B cell (primary cell): Measurements from ENCODE around the gene CTXN3. TPM values are rescaled to one million over a fixed set of nuclear protein-coding genes. Genes with fewer than 3 reads are reported as not detected.

ENCODE experiments used
- ATAC-seq: fragments of 200-7000 bp; cut with Tn5 transposase; one replicate; pipeline ENCODE4 v1.10.0; 2021; ENCODE audit warnings: low read depth, mild to moderate bottlenecking, moderate number of reproducible peaks, moderate library complexity
- CTCF ChIA-PET: fragments of 350-600 bp; sonication (Branson Sonifier 250); formaldehyde crosslinking; loops from one replicate; lab custom pipeline; 2021; ENCODE audit warnings: antibody characterized with exemption, inconsistent platforms; lab: Charles Lee
- POLR2A ChIA-PET: fragments of 350-600 bp; sonication (Branson Sonifier 250); formaldehyde crosslinking; loops from one replicate; lab custom pipeline; 2021; ENCODE audit warnings: antibody characterized with exemption; lab: Charles Lee
- DNase-seq: peaks from one replicate; pipeline ENCODE4 v3.0.0; 2013
- H2AFZ ChIP-seq: 2 replicates; pipeline ENCODE4 v1.6.1; 2012; ENCODE audit warnings: mild to moderate bottlenecking, low read depth, low read length; ENCODE audit not compliant: insufficient read depth, poor library complexity, severe bottlenecking
- H3K27ac ChIP-seq, 2 donors: 1 replicate in 1 of 2; 2 replicates in 1 of 2; pipeline ENCODE4 v1.5.1; 2012 to 2013; ENCODE audit warnings: low read length in 2 of 2, mild to moderate bottlenecking in 2 of 2, moderate library complexity in 1 of 2
- H3K27me3 ChIP-seq, 4 experiments: fragments of 200-600 bp in 1 of 4; sonication (generic) in 1 of 4; replicated peaks in 1 of 4; 1 replicate in 2 of 4; 2 replicates in 2 of 4; pipeline versions ENCODE4 v1.6.1 to v1.7.0; 2013 to 2016; ENCODE audit warnings: low read length in 3 of 4, mild to moderate bottlenecking in 2 of 4, mixed read lengths in 1 of 4, moderate library complexity in 1 of 4; ENCODE audit not compliant: insufficient read depth in 4 of 4, control insufficient read depth in 3 of 4; ENCODE audit errors: control extremely low read depth in 1 of 4
- H3K36me3 ChIP-seq, 2 experiments: replicated peaks in 1 of 2; 1 replicate in 1 of 2; 2 replicates in 1 of 2; pipeline versions ENCODE4 v1.6.1 to v1.7.1; 2013; ENCODE audit warnings: low read length in 1 of 2; ENCODE audit not compliant: insufficient read depth in 2 of 2, control insufficient read depth in 1 of 2; ENCODE audit errors: control extremely low read depth in 1 of 2, extremely low read depth in 1 of 2
- H3K4me1 ChIP-seq, 2 donors: fragments of 200-600 bp in 1 of 2; sonication (generic) in 1 of 2; 1 replicate in 1 of 2; 2 replicates in 1 of 2; pipeline versions ENCODE4 v1.5.1 to v1.6.1; 2013 to 2017; ENCODE audit warnings: low read length in 2 of 2; ENCODE audit not compliant: control insufficient read depth in 2 of 2, insufficient read depth in 2 of 2
- H3K4me2 ChIP-seq: replicated peaks from 2 replicates; pipeline ENCODE3; 2012; ENCODE audit warnings: mild to moderate bottlenecking, low read depth, low read length; ENCODE audit not compliant: poor library complexity, severe bottlenecking
- H3K4me3 ChIP-seq, 5 experiments: fragments of 200-600 bp in 1 of 5; sonication (generic) in 1 of 5; 1 replicate in 3 of 5; 2 replicates in 2 of 5; pipeline versions ENCODE4 v1.5.1 to v1.7.0; 2011 to 2016; ENCODE audit warnings: low read length in 4 of 5, mild to moderate bottlenecking in 4 of 5, low read depth in 2 of 5, control low read depth in 1 of 5, moderate library complexity in 1 of 5; ENCODE audit not compliant: insufficient read depth in 1 of 5; ENCODE audit errors: control extremely low read depth in 1 of 5, extremely low read depth in 1 of 5
- H3K79me2 ChIP-seq: fragments of 200-600 bp; sonication (generic); one replicate; pipeline ENCODE4 v1.6.0; 2016; ENCODE audit warnings: low read length; ENCODE audit not compliant: control insufficient read depth, insufficient read depth
- H3K9ac ChIP-seq: fragments of 200-600 bp; sonication (generic); 2 replicates; pipeline ENCODE4 v1.6.1; 2017; ENCODE audit warnings: mild to moderate bottlenecking, low read length, moderate library complexity
- H3K9me3 ChIP-seq, 3 donors: one replicate each; pipeline versions ENCODE4 v1.6.1 to v1.7.1; 2013; ENCODE audit warnings: low read length in 2 of 3; ENCODE audit not compliant: control insufficient read depth in 2 of 3, insufficient read depth in 1 of 3; ENCODE audit errors: control extremely low read depth in 1 of 3
- H4K20me1 ChIP-seq: 2 replicates; pipeline ENCODE4 v1.6.0; 2012; ENCODE audit warnings: mild to moderate bottlenecking, low read length; ENCODE audit not compliant: insufficient read depth, control insufficient read depth, poor library complexity, severe bottlenecking
- H3K27ac Mint-ChIP-seq: one replicate; pipeline ENCODE4 v1.8.0; 2021; ENCODE audit warnings: mixed read lengths
- H3K27me3 Mint-ChIP-seq: one replicate; pipeline ENCODE4 v1.8.0; 2021; ENCODE audit warnings: mixed read lengths
- H3K4me1 Mint-ChIP-seq: one replicate; pipeline ENCODE4 v1.8.0; 2021; ENCODE audit warnings: mixed read lengths
- H3K4me3 Mint-ChIP-seq: one replicate; pipeline ENCODE4 v1.8.0; 2021; ENCODE audit warnings: mixed read lengths
- H3K9me3 Mint-ChIP-seq: one replicate; pipeline ENCODE4 v1.8.0; 2022; ENCODE audit warnings: mixed read lengths; ENCODE audit not compliant: insufficient read depth
- EZH2 ChIP-seq: IDR thresholded peaks from 2 replicates; pipeline ENCODE4 v1.6.1; 2012; ENCODE audit warnings: borderline replicate concordance, low read depth, mild to moderate bottlenecking, moderate library complexity, low read length; ENCODE audit not compliant: insufficient read depth, poor library complexity, severe bottlenecking
- WGBS: methylation state at CpG from one replicate; pipeline ENCODE4 v1.1.5; 2013; ENCODE audit warnings: missing lambda C conversion rate; ENCODE audit not compliant: insufficient coverage; 5-methylcytosine and 5-hydroxymethylcytosine counted together
- intact Hi-C: fragments of 100-400 bp; cut with micrococcal nuclease; formaldehyde crosslinking; loops from one replicate; pipeline ENCODE4 v1.10.0; 2022
- polyA plus RNA-seq: library from polyadenylated mRNA; depleted of rRNA; stranded (reverse); fragments of >200 nt; gene quantifications from 2 replicates; pipeline ENCODE4 v1.2.3, GENCODE V29; 2012
- total RNA-seq, 2 donors: library from RNA; stranded (reverse); fragments of 120-200 nt in 1 of 2; gene quantifications; 1 replicate in 1 of 2; 2 replicates in 1 of 2; pipeline versions ENCODE4 v1.2.3 to v1.2.4, GENCODE V29; 2013 to 2022
- TF ChIP-seq, protein P1 (sequence below): fragments of 200-600 bp; IDR thresholded peaks from one replicate; pipeline ENCODE4 v1.8.0; 2022; ENCODE audit warnings: antibody characterized with exemption, mild to moderate bottlenecking

The CTXN3 gene
- total and polyA plus RNA-seq, 2 donors (not counting 1 experiment from before 2014, with no cell fraction given) = not detected

DNA sequence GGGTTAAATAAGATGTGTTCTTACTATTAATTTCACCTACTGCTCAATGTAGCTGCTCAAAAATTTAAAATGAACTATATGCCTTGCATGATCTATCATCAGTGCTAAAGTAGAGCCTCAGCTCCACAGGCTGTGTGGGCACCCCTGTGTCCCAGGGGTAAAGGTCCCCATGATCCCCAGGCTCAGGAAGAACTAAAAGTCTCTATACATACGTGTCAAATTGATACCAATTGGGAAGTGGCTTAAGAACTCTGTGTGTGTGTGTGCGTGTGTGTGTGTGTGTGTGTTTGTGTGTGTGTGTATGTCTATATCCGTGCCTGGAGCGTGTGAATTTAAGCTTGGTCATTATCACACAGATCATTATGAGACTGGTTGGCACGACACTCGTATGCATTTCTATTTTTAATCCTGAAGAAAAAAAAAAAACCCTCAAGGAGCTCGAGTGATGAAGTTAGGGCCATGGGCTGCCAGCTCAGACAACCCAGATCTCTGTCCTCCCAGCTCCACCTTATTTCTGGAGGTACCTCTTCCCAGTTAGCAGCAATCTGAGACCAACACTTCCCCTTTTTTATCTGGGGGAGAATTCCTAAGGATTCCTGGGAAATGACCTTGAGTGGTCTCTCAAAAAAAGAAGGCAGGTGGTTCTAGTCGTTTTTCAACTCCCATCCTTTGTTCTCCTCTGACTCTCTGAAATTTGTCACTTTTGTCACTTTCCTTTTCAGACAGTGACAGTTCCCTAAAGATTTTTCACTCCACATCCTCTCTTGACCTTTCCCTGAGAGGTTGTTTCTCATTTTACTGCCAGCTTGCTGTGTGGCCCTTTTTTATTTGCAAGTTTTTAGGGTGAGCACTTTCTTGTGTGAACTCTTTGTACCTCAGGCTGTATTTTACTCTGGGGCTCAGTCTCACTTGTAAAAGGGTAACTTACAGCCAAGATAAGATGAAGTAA lies 45.7 kb upstream of the CTXN3 start:
- H2AFZ ChIP-seq = no peak overlapping the region
- no peak overlapping the region for H3K27ac ChIP-seq
- H3K79me2 ChIP-seq = no peaks in the 10 kb centered on the region
- no peaks in the 10 kb centered on the region for H4K20me1 ChIP-seq
- H3K9me3 ChIP-seq = no peaks in the 10 kb centered on the region
- H3K4me1 ChIP-seq = no peaks in the 10 kb centered on the region
- no peaks in the 10 kb centered on the region for H3K4me1 Mint-ChIP-seq
- DNase-seq (no peak), ATAC-seq (no peak)
- no peaks in the 10 kb centered on the region for H3K27me3 Mint-ChIP-seq
- H3K4me3 Mint-ChIP-seq = no peak overlapping the region
- no peaks in the 10 kb centered on the region for H3K9me3 Mint-ChIP-seq
- H3K36me3 ChIP-seq = no peaks in the 10 kb centered on the region
- peaks cover 0 to 4% (median 0%) of the 10 kb centered on the region in 4 experiments for H3K27me3 ChIP-seq
- ChIA-PET POLR2A (no interaction called here), CTCF (no interaction called here)
- no CpG with 5 or more reads among the region's 8 CpGs for WGBS
- H3K4me3 ChIP-seq = no peak overlapping the region
- TF ChIP-seq EZH2 = no peak
- TF ChIP-seq, protein P1, sequence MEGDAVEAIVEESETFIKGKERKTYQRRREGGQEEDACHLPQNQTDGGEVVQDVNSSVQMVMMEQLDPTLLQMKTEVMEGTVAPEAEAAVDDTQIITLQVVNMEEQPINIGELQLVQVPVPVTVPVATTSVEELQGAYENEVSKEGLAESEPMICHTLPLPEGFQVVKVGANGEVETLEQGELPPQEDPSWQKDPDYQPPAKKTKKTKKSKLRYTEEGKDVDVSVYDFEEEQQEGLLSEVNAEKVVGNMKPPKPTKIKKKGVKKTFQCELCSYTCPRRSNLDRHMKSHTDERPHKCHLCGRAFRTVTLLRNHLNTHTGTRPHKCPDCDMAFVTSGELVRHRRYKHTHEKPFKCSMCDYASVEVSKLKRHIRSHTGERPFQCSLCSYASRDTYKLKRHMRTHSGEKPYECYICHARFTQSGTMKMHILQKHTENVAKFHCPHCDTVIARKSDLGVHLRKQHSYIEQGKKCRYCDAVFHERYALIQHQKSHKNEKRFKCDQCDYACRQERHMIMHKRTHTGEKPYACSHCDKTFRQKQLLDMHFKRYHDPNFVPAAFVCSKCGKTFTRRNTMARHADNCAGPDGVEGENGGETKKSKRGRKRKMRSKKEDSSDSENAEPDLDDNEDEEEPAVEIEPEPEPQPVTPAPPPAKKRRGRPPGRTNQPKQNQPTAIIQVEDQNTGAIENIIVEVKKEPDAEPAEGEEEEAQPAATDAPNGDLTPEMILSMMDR = no peak
- H3K4me2 ChIP-seq = no peak overlapping the region
- H3K9ac ChIP-seq = no peak overlapping the region
- no peak overlapping the region for H3K27ac Mint-ChIP-seq
- intact Hi-C loops = no loop called here

GRCh38 chr5:127608077-127608660 lies 40.7 kb upstream of the CTXN3 start:
- Mint-ChIP-seq H3K4me3 (no peak overlapping the region), H3K9me3 (no peaks in the 10 kb centered on the region), H3K27ac (no peak overlapping the region), H3K4me1 (no peaks in the 10 kb centered on the region), H3K27me3 (peaks cover 3% of the 10 kb centered on the region)
- intact Hi-C loops = no loop called here
- no peak for DNase-seq
- Histone ChIP-seq H3K4me1 (no peaks in the 10 kb centered on the region), H3K9me3 (no peaks in the 10 kb centered on the region), H3K4me3 (no peak overlapping the region), H3K9ac (no peak overlapping the region), H3K4me2 (no peak overlapping the region), H3K27me3 (no peaks in the 10 kb centered on the region), H3K27ac (no peak overlapping the region), H4K20me1 (no peaks in the 10 kb centered on the region), H3K36me3 (no peaks in the 10 kb centered on the region), H2AFZ (no peak overlapping the region), H3K79me2 (no peaks in the 10 kb centered on the region)
- ATAC-seq = no peak
- WGBS = no CpG with 5 or more reads among the region's 6 CpGs
- CTCF ChIA-PET = no interaction called here
- POLR2A ChIA-PET = no interaction called here
- TF ChIP-seq, protein P1 = no peak
- no peak for TF ChIP-seq EZH2
